ENCODE data around the gene FARP1. TPM values are rescaled to one million over a fixed set of nuclear protein-coding genes. Genes with fewer than 3 reads are reported as not detected.
A peak's percentile ranks its signal among the peaks of the same experiment; 100 is the strongest.

FARP1 gene
- total and polyA plus RNA-seq, 2 of the 8 experiments (the other 6 are each of a cell fraction or from before 2014, with no cell fraction given) = 24.7 to 104 TPM

GRCh38 chr13:98273824-98274742, 131.2 kb downstream of the FARP1 start:
- Histone ChIP-seq H2AFZ (ENCODE audit: low read length) (peak overlapping the region; percentile 25; the same call in 1 of the 2 replicates), H2BK12ac (ENCODE audit: low read depth, low read length) (peak overlapping the region; percentile 32; the same call in 1 of the 2 replicates), H3K27me3 (replicated peaks in 1 of 4; ENCODE audit: control insufficient read depth in 3 of 4, extremely low read depth in 1 of 4, insufficient read depth in 3 of 4, low read length in 3 of 4) (no peaks in the 10 kb centered on the region), H3K4me2 (ENCODE audit: insufficient read depth in 1 of 2, low read depth in 2 of 2, low read length in 2 of 2) (peak overlapping the region; percentile 32 to 37; a peak in 2 of 4 replicates), H3K23me2 (ENCODE audit: low read depth, low read length) (peaks cover 5% of the 10 kb centered on the region; the same call in 1 of the 2 replicates), H3K79me1 (ENCODE audit: low read depth, low read length) (no peaks in the 10 kb centered on the region; the same call in 1 of the 2 replicates), H2AK5ac (ENCODE audit: low read depth, low read length) (0 out of 2 replicates have a peak overlapping the region, but pooled peaks have one; percentile 61), H3K9ac (replicated peaks in 1 of 4; ENCODE audit: extremely low read depth in 1 of 4, low read depth in 3 of 4, low read length in 3 of 4) (peak overlapping the region in 2 of 4 experiments; percentile 18 to 35; a peak in 2 of 7 replicates), H3K9me3 (ENCODE audit: insufficient read depth in 2 of 2, low read depth in 1 of 2, low read length in 1 of 2) (no peaks in the 10 kb centered on the region), H4K8ac (ENCODE audit: extremely low read depth, insufficient read depth, low read length) (no peak overlapping the region), H3K18ac (ENCODE audit: extremely low read depth, low read length) (peak overlapping the region; percentile 64; the same call in 1 of the 2 replicates), H3K4me3 (ENCODE audit: extremely low read depth in 1 of 4, insufficient read depth in 2 of 4, low read depth in 3 of 4, low read length in 4 of 4) (peak overlapping the region in 1 of 4 experiments; percentile 29; a peak in 1 of 8 replicates), H4K91ac (replicated peaks; ENCODE audit: insufficient read length, low read length) (no peak overlapping the region), H3K23ac (ENCODE audit: insufficient read length) (no peak overlapping the region), H3K4me1 (replicated peaks in 1 of 4; ENCODE audit: control insufficient read depth in 3 of 4, insufficient read depth in 4 of 4, low read length in 3 of 4) (peaks cover 2 to 27% (median 17%) of the 10 kb centered on the region in 4 experiments; a peak in 6 of 7 replicates), H3K14ac (ENCODE audit: insufficient read length) (no peak overlapping the region), H2BK15ac (ENCODE audit: low read length) (no peak overlapping the region), H3K4ac (replicated peaks; ENCODE audit: insufficient read length, low read depth, low read length) (no peak overlapping the region), H2BK5ac (ENCODE audit: low read depth, low read length) (no peak overlapping the region), H3K27ac (ENCODE audit: low read depth, low read length) (peak overlapping the region; percentile 48), H2BK20ac (ENCODE audit: low read length) (no peak overlapping the region), H2BK120ac (replicated peaks; ENCODE audit: low read depth, low read length) (no peak overlapping the region), H4K5ac (ENCODE audit: insufficient read length, low read depth, low read length) (peak overlapping the region; percentile 66), H4K20me1 (replicated peaks in 1 of 2; ENCODE audit: control insufficient read depth in 1 of 2, insufficient read depth in 2 of 2, low read length in 2 of 2) (peaks cover 0 to 5% of the 10 kb centered on the region in 2 experiments), H3K56ac (replicated peaks; ENCODE audit: insufficient read length, low read depth, low read length) (no peak overlapping the region), H3K36me3 (ENCODE audit: control insufficient read depth in 2 of 4, insufficient read depth in 4 of 4, low read length in 3 of 4) (no peaks in the 10 kb centered on the region), H3K79me2 (ENCODE audit: control insufficient read depth in 1 of 2, insufficient read depth in 2 of 2, low read length in 2 of 2) (peaks cover 5 to 45% of the 10 kb centered on the region in 2 experiments; a peak in 3 of 4 replicates)
- no peak for TF ChIP-seq BACH1 (IDR thresholded peaks at IDR 0.05; ENCODE audit: low read length)
- TF ChIP-seq, protein P1, sequence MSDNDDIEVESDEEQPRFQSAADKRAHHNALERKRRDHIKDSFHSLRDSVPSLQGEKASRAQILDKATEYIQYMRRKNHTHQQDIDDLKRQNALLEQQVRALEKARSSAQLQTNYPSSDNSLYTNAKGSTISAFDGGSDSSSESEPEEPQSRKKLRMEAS (IDR thresholded peaks at IDR 0.05) = peak; percentile 29; the same call in 1 of the 2 replicates
- TF ChIP-seq SP4 (IDR thresholded peaks at IDR 0.05; ENCODE audit: low read length) = no peak
- TF ChIP-seq PHF8 (conservative IDR thresholded peaks at IDR 0.05; ENCODE audit: low read depth, low read length) = no peak
- TF ChIP-seq POLR2A (IDR thresholded peaks at IDR 0.05; ENCODE audit: control extremely low read depth in 1 of 2, low read depth in 2 of 2, low read length in 2 of 2) = 0 out of 3 replicates have a peak, but pooled peaks of 1 of the 2 experiments have one; percentile 41
- peak; percentile 66 for TF ChIP-seq ASH2L (IDR thresholded peaks at IDR 0.05; ENCODE audit: low read length)
- 0 out of 2 replicates have a peak, but pooled peaks have one; percentile 25 for TF ChIP-seq TAF1 (IDR thresholded peaks at IDR 0.05; ENCODE audit: low read depth, low read length)
- peak in 1 of 2 experiments; percentile 4; a peak in 1 of 4 replicates for TF ChIP-seq RAD21 (IDR thresholded peaks at IDR 0.05 in 1 of 2, conservative IDR thresholded peaks at IDR 0.05 in 1 of 2; ENCODE audit: low read depth in 2 of 2, low read length in 2 of 2)
- DNase-seq (ENCODE audit: low read depth in 1 of 2, low spot score in 2 of 2) (no peak), FAIRE-seq (no peak)
- ChIA-PET POLR2A (ENCODE audit: partially characterized antibody) (interaction anchor here (0.5 to 1.0 kb wide), 3 partner anchors 8 to 91 kb away, joined by 3 read pairs; no protein-coding TSS in a partner anchor), CTCF (ENCODE audit: partially characterized antibody) (interaction anchor here (0.6 to 1.7 kb wide), 4 partner anchors 12 to 97 kb away, joined by 3 to 5 read pairs (median 4); no protein-coding TSS in a partner anchor)
- WGBS, 2 experiments (ENCODE audit: extremely low coverage in 1 of 2, insufficient coverage in 1 of 2, insufficient read length in 1 of 2, insufficient replicate concordance in 2 of 2, low coverage in 1 of 2, low lambda C conversion rate in 2 of 2, missing lambda C conversion rate in 1 of 2) = 38% methylated on average over 12 of the region's 12 CpGs; no CpG with 5 or more reads in 1 of the 2 experiments

All from H1 (cell line).